Right forelimb (tissue), 1 donor: ENCODE data around the gene PNPLA7.

ENCODE experiments used
- DNase-seq: peaks from one replicate; pipeline ENCODE4 v3.0.0-alpha.2; 2018

PNPLA7 gene

GRCh38 chr9:137432687-137433348, 117.4 kb downstream of the PNPLA7 start:
- DNase-seq = no peak

GRCh38 chr9:137431416-137431931, 118.7 kb downstream of the PNPLA7 start:
- no peak for DNase-seq

GRCh38 chr9:137430723-137431415, 119.3 kb downstream of the PNPLA7 start:
- no peak for DNase-seq

- DNase-seq = no peak
These were observed 120.1 kb downstream of the PNPLA7 start for GRCh38 chr9:137429974-137430722.

- no peak for DNase-seq
These were observed 120.7 kb downstream of the PNPLA7 start for GRCh38 chr9:137429546-137429890.

GRCh38 chr9:137428841-137429545, 121.2 kb downstream of the PNPLA7 start:
- DNase-seq = no peak

GRCh38 chr9:137428311-137428630, 121.9 kb downstream of the PNPLA7 start:
- no peak for DNase-seq

GRCh38 chr9:137427454-137428310, 122.5 kb downstream of the PNPLA7 start:
- no peak for DNase-seq

GRCh38 chr9:137426018-137426681, 124.1 kb downstream of the PNPLA7 start:
- no peak for DNase-seq

- no peak for DNase-seq
These were observed 126.5 kb downstream of the PNPLA7 start for GRCh38 chr9:137423514-137424291.

GRCh38 chr9:137422604-137423513, 127.3 kb downstream of the PNPLA7 start, which contains the start of the genes EXD3 and NOXA1:
Gene EXD3, minus strand, starts transcription at chr9:137423162. Its CDS starts 27,805 bp downstream, at chr9:137395357.
Gene NOXA1, plus strand, starts transcription at chr9:137423393. Its CDS starts 137 bp downstream, at chr9:137423530.
- DNase-seq = peak; percentile 93

- no peak for DNase-seq
These were observed 128.2 kb downstream of the PNPLA7 start for GRCh38 chr9:137421838-137422603.

- DNase-seq = no peak
These were observed 132.8 kb downstream of the PNPLA7 start for GRCh38 chr9:137417161-137418021.

GRCh38 chr9:137416563-137417151, 133.5 kb downstream of the PNPLA7 start:
- no peak for DNase-seq

- no peak for DNase-seq
These were observed 134.1 kb downstream of the PNPLA7 start for GRCh38 chr9:137416006-137416562.

- no peak for DNase-seq
These were observed 134.8 kb downstream of the PNPLA7 start for GRCh38 chr9:137415451-137415850.

- DNase-seq = no peak
These were observed 137.8 kb downstream of the PNPLA7 start for GRCh38 chr9:137412431-137412830.
